H54 (cell line): Measurements from ENCODE around the gene RAB11FIP4.

Experiments used
- DNase-seq: peaks from one replicate; pipeline ENCODE4 v3.0.0; 2011; ENCODE audit warnings: low spot score, mixed read lengths; ENCODE audit not compliant: insufficient read length
- FAIRE-seq: peaks from 3 replicates; lab custom pipeline; 2011; peaks lifted over from hg19 to GRCh38; lab: Jason Lieb, UNC
- POLR2A ChIP-seq: IDR thresholded peaks from 2 replicates; pipeline ENCODE4 v1.6.1; 2011; ENCODE audit warnings: low read depth, mild to moderate bottlenecking, low read length

RAB11FIP4 gene

GRCh38 chr17:31405890-31406371 lies 14.5 kb downstream of the RAB11FIP4 start:
- TF ChIP-seq POLR2A, result no peak
- FAIRE-seq (no peak), DNase-seq (no peak)

GRCh38 chr17:31408586-31408985 lies 17.1 kb downstream of the RAB11FIP4 start:
- DNase-seq, result no peak
- TF ChIP-seq POLR2A, result no peak

GRCh38 chr17:31411707-31412285 lies 20.3 kb downstream of the RAB11FIP4 start:
- FAIRE-seq, result no peak
- TF ChIP-seq POLR2A, result no peak
- DNase-seq, result no peak

More at GRCh38 chr17:31408586-31408985, 17.1 kb downstream of the RAB11FIP4 start:
- FAIRE-seq, result no peak

GRCh38 chr17:31412511-31412910 lies 21.0 kb downstream of the RAB11FIP4 start:
- no peak for TF ChIP-seq POLR2A
- DNase-seq (no peak), FAIRE-seq (no peak)

GRCh38 chr17:31413081-31413799 lies 21.8 kb downstream of the RAB11FIP4 start:
- TF ChIP-seq POLR2A, result no peak
- FAIRE-seq (no peak), DNase-seq (no peak)

GRCh38 chr17:31413874-31414549 lies 22.5 kb downstream of the RAB11FIP4 start:
- no peak for TF ChIP-seq POLR2A
- FAIRE-seq (no peak), DNase-seq (no peak)

- no peak for FAIRE-seq
- no peak for TF ChIP-seq POLR2A
- no peak for DNase-seq
Observed at GRCh38 chr17:31414550-31414918, 23.1 kb downstream of the RAB11FIP4 start.

- no peak for TF ChIP-seq POLR2A
- DNase-seq (no peak), FAIRE-seq (no peak)
Observed at GRCh38 chr17:31415004-31415454, 23.6 kb downstream of the RAB11FIP4 start.

GRCh38 chr17:31415640-31416502 lies 24.4 kb downstream of the RAB11FIP4 start:
- FAIRE-seq, result no peak
- no peak for DNase-seq
- TF ChIP-seq POLR2A, result no peak

GRCh38 chr17:31416503-31416923 lies 25.0 kb downstream of the RAB11FIP4 start:
- no peak for DNase-seq
- FAIRE-seq, result no peak
- TF ChIP-seq POLR2A, result no peak

- DNase-seq (no peak), FAIRE-seq (no peak)
- TF ChIP-seq POLR2A, result no peak
Observed at GRCh38 chr17:31417051-31417792, 25.7 kb downstream of the RAB11FIP4 start.

- DNase-seq (no peak), FAIRE-seq (no peak)
- no peak for TF ChIP-seq POLR2A
Observed at GRCh38 chr17:31418773-31419350, 27.4 kb downstream of the RAB11FIP4 start.
